ENCODE measurements around the gene MVB12B. TPM values are rescaled to one million over a fixed set of nuclear protein-coding genes. Genes with fewer than 3 reads are reported as not detected.

MVB12B gene
- total RNA-seq, 1 experiment from 2014 or later: not detected

GRCh38 chr9:126367616-126368015 lies 41.0 kb downstream of the MVB12B start:
- no peaks in the 10 kb centered on the region for H3K36me3 ChIP-seq (ENCODE audit: insufficient read depth, low read length)
- H3K27me3 ChIP-seq (ENCODE audit: low read length): no peaks in the 10 kb centered on the region
- no peak for DNase-seq
- H3K27ac ChIP-seq (ENCODE audit: low read length): no peak overlapping the region
- H3K9ac ChIP-seq (ENCODE audit: low read length): no peak overlapping the region
- no peak overlapping the region for H3K4me3 ChIP-seq (ENCODE audit: low read length)
- no peaks in the 10 kb centered on the region for H3K9me3 ChIP-seq (ENCODE audit: low read length)
- H3K4me1 ChIP-seq (ENCODE audit: low read length): no peaks in the 10 kb centered on the region
- no peaks in the 10 kb centered on the region for H3K79me2 ChIP-seq (ENCODE audit: low read length)
- H3K9me2 ChIP-seq (replicated peaks; ENCODE audit: insufficient read depth, low read length): no peaks in the 10 kb centered on the region
- no peak overlapping the region for H2AFZ ChIP-seq (ENCODE audit: low read length)
- H3K4me2 ChIP-seq (ENCODE audit: low read depth, low read length, poor library complexity, severe bottlenecking): no peak overlapping the region
- no peaks in the 10 kb centered on the region for H4K20me1 ChIP-seq (ENCODE audit: insufficient read depth, low read depth, low read length)

DNA sequence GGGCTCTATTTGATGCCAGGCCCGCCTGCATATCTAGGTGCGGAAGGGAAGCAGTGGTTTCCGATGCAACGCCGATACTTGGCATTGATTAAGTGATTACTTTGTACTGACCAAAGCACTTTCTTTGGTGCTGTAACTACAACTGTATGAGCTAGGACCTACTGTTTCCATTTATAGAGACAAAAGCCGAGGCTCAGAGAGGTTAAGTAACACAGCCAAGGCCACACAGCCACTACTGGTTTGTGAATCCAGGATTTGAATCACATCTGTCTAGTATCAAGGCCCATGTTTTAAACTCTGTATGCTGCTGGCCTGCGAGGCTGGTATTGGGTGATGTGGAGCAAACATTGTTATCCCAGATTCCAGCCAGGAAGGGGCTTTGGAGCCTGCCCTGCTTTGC lies 41.4 kb downstream of the MVB12B start:
- H3K27ac ChIP-seq (ENCODE audit: low read length): no peak overlapping the region
- no peak overlapping the region for H2AFZ ChIP-seq (ENCODE audit: low read length)
- no peaks in the 10 kb centered on the region for H4K20me1 ChIP-seq (ENCODE audit: insufficient read depth, low read depth, low read length)

GRCh38 chr9:126371007-126371870 lies 44.6 kb downstream of the MVB12B start:
- no peaks in the 10 kb centered on the region for H3K27me3 ChIP-seq (ENCODE audit: low read length)
- no peaks in the 10 kb centered on the region for H3K9me3 ChIP-seq (ENCODE audit: low read length)
- no peak for DNase-seq
- no peaks in the 10 kb centered on the region for H3K36me3 ChIP-seq (ENCODE audit: insufficient read depth, low read length)
- no peak overlapping the region for H3K4me2 ChIP-seq (ENCODE audit: low read depth, low read length, poor library complexity, severe bottlenecking)
- H3K9ac ChIP-seq (ENCODE audit: low read length): no peak overlapping the region
- no peaks in the 10 kb centered on the region for H3K4me1 ChIP-seq (ENCODE audit: low read length)
- H2AFZ ChIP-seq (ENCODE audit: low read length): no peak overlapping the region
- no peaks in the 10 kb centered on the region for H3K9me2 ChIP-seq (replicated peaks; ENCODE audit: insufficient read depth, low read length)
- no peak overlapping the region for H3K27ac ChIP-seq (ENCODE audit: low read length)
- no peaks in the 10 kb centered on the region for H4K20me1 ChIP-seq (ENCODE audit: insufficient read depth, low read depth, low read length)
- no peak overlapping the region for H3K4me3 ChIP-seq (ENCODE audit: low read length)
- H3K79me2 ChIP-seq (ENCODE audit: low read length): no peaks in the 10 kb centered on the region

More for the DNA sequence above, 41.4 kb downstream of the MVB12B start:
- Histone ChIP-seq H3K4me2 (ENCODE audit: low read depth, low read length, poor library complexity, severe bottlenecking) (no peak overlapping the region), H3K4me3 (ENCODE audit: low read length) (no peak overlapping the region), H3K9ac (ENCODE audit: low read length) (no peak overlapping the region), H3K9me3 (ENCODE audit: low read length) (no peaks in the 10 kb centered on the region), H3K9me2 (replicated peaks; ENCODE audit: insufficient read depth, low read length) (no peaks in the 10 kb centered on the region), H3K27me3 (ENCODE audit: low read length) (no peaks in the 10 kb centered on the region), H3K36me3 (ENCODE audit: insufficient read depth, low read length) (no peaks in the 10 kb centered on the region), H3K79me2 (ENCODE audit: low read length) (no peaks in the 10 kb centered on the region), H3K4me1 (ENCODE audit: low read length) (no peaks in the 10 kb centered on the region)
- DNase-seq: no peak

DNA sequence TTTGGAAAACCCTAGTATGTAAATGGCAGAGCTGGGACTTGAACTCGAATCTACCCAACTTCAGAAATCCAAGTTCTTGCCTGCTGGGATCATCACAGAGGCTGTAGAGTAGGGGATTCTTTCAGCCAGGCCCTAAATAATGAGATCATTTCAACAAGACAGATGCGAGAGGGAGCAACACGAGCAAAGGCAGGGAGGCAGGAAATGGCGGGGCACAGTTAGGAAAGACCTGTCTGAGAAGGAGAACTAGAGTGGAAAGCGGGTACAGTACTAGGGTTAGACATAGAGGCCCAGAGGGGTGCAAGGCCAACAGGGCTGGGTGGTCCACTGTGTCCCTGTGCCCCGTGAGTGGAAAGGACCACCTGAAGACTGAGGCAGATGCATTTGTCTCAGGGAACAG lies 46.1 kb downstream of the MVB12B start:
- no peak overlapping the region for H3K4me3 ChIP-seq (ENCODE audit: low read length)
- H3K4me1 ChIP-seq (ENCODE audit: low read length): no peaks in the 10 kb centered on the region
- no peaks in the 10 kb centered on the region for H3K9me3 ChIP-seq (ENCODE audit: low read length)
- no peaks in the 10 kb centered on the region for H3K9me2 ChIP-seq (replicated peaks; ENCODE audit: insufficient read depth, low read length)
- no peak overlapping the region for H3K4me2 ChIP-seq (ENCODE audit: low read depth, low read length, poor library complexity, severe bottlenecking)
- H2AFZ ChIP-seq (ENCODE audit: low read length): no peak overlapping the region
- H3K36me3 ChIP-seq (ENCODE audit: insufficient read depth, low read length): no peaks in the 10 kb centered on the region
- DNase-seq: no peak
- no peaks in the 10 kb centered on the region for H3K27me3 ChIP-seq (ENCODE audit: low read length)
- H4K20me1 ChIP-seq (ENCODE audit: insufficient read depth, low read depth, low read length): no peaks in the 10 kb centered on the region
- no peaks in the 10 kb centered on the region for H3K79me2 ChIP-seq (ENCODE audit: low read length)
- no peak overlapping the region for H3K27ac ChIP-seq (ENCODE audit: low read length)
- H3K9ac ChIP-seq (ENCODE audit: low read length): no peak overlapping the region

- Histone ChIP-seq H3K9me2 (replicated peaks; ENCODE audit: insufficient read depth, low read length) (no peaks in the 10 kb centered on the region), H3K79me2 (ENCODE audit: low read length) (no peaks in the 10 kb centered on the region), H4K20me1 (ENCODE audit: insufficient read depth, low read depth, low read length) (no peaks in the 10 kb centered on the region), H3K4me3 (ENCODE audit: low read length) (no peak overlapping the region), H3K36me3 (ENCODE audit: insufficient read depth, low read length) (no peaks in the 10 kb centered on the region), H3K4me2 (ENCODE audit: low read depth, low read length, poor library complexity, severe bottlenecking) (no peak overlapping the region), H3K9ac (ENCODE audit: low read length) (no peak overlapping the region), H3K27me3 (ENCODE audit: low read length) (no peaks in the 10 kb centered on the region), H3K9me3 (ENCODE audit: low read length) (no peaks in the 10 kb centered on the region), H2AFZ (ENCODE audit: low read length) (no peak overlapping the region), H3K27ac (ENCODE audit: low read length) (no peak overlapping the region), H3K4me1 (ENCODE audit: low read length) (no peaks in the 10 kb centered on the region)
- no peak for DNase-seq
These were observed 46.6 kb downstream of the MVB12B start for GRCh38 chr9:126373241-126373640.

- no peaks in the 10 kb centered on the region for H3K27me3 ChIP-seq (ENCODE audit: low read length)
- H3K9ac ChIP-seq (ENCODE audit: low read length): no peak overlapping the region
- H3K79me2 ChIP-seq (ENCODE audit: low read length): no peaks in the 10 kb centered on the region
- DNase-seq: no peak
- no peak overlapping the region for H2AFZ ChIP-seq (ENCODE audit: low read length)
- no peak overlapping the region for H3K27ac ChIP-seq (ENCODE audit: low read length)
- H3K9me2 ChIP-seq (replicated peaks; ENCODE audit: insufficient read depth, low read length): no peaks in the 10 kb centered on the region
- H4K20me1 ChIP-seq (ENCODE audit: insufficient read depth, low read depth, low read length): no peaks in the 10 kb centered on the region
- no peak overlapping the region for H3K4me2 ChIP-seq (ENCODE audit: low read depth, low read length, poor library complexity, severe bottlenecking)
- no peaks in the 10 kb centered on the region for H3K9me3 ChIP-seq (ENCODE audit: low read length)
- H3K4me1 ChIP-seq (ENCODE audit: low read length): no peaks in the 10 kb centered on the region
- H3K36me3 ChIP-seq (ENCODE audit: insufficient read depth, low read length): no peaks in the 10 kb centered on the region
- no peak overlapping the region for H3K4me3 ChIP-seq (ENCODE audit: low read length)
These were observed 47.7 kb downstream of the MVB12B start for GRCh38 chr9:126374366-126374781.

GRCh38 chr9:126375386-126375785 lies 48.8 kb downstream of the MVB12B start:
- DNase-seq: no peak
- no peaks in the 10 kb centered on the region for H3K4me1 ChIP-seq (ENCODE audit: low read length)
- no peaks in the 10 kb centered on the region for H3K27me3 ChIP-seq (ENCODE audit: low read length)
- no peak overlapping the region for H2AFZ ChIP-seq (ENCODE audit: low read length)
- no peak overlapping the region for H3K4me2 ChIP-seq (ENCODE audit: low read depth, low read length, poor library complexity, severe bottlenecking)
- H3K79me2 ChIP-seq (ENCODE audit: low read length): no peaks in the 10 kb centered on the region
- H3K4me3 ChIP-seq (ENCODE audit: low read length): no peak overlapping the region
- H3K27ac ChIP-seq (ENCODE audit: low read length): no peak overlapping the region
- H3K36me3 ChIP-seq (ENCODE audit: insufficient read depth, low read length): no peaks in the 10 kb centered on the region
- no peaks in the 10 kb centered on the region for H3K9me2 ChIP-seq (replicated peaks; ENCODE audit: insufficient read depth, low read length)
- H4K20me1 ChIP-seq (ENCODE audit: insufficient read depth, low read depth, low read length): no peaks in the 10 kb centered on the region
- H3K9ac ChIP-seq (ENCODE audit: low read length): no peak overlapping the region
- no peaks in the 10 kb centered on the region for H3K9me3 ChIP-seq (ENCODE audit: low read length)

DNA sequence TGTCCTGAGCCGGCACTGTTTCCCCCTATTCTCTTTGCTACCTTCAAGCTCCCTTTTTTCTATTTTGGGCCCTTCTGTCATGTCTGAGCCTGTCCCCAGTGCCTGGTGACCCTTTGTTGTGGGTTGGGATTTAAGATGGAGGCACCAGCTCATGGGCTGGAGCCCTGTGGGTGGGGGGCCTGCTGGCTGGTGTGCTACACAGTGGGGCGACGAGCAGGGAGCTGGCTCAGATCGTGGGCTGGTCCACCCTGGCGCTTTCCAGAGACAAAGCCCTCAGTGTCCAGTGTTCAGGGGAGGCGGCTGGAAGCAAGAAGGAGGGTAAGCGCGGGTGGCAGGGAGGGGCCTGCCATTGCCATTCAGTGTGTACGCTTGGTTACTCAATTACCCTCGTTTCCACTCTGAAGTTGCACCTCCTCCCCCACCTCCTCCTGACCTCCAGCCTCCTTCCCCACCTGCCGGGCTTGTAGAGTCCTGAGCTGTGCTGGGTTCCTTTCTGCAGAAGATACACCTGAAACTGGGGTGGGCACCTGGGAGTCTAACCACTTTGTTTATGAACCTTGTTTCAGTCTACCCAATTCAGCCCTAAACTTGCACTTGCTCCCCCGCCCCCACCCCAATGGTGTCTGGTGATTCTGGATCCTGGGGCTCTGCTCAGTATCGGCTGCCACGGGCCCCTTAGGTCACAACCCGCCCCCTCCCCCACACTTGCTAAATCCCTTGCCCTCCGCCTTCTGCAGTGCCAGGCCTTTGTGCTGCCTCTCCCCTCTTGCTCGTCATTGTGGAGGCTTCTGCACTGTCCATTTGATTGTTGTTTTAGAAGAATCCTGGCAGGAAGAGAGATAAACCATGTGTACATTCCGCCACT lies 49.9 kb downstream of the MVB12B start:
- no peak overlapping the region for H3K4me3 ChIP-seq (ENCODE audit: low read length)
- DNase-seq: no peak
- no peaks in the 10 kb centered on the region for H3K36me3 ChIP-seq (ENCODE audit: insufficient read depth, low read length)
- H3K4me1 ChIP-seq (ENCODE audit: low read length): no peaks in the 10 kb centered on the region
- no peak overlapping the region for H2AFZ ChIP-seq (ENCODE audit: low read length)
- H4K20me1 ChIP-seq (ENCODE audit: insufficient read depth, low read depth, low read length): no peaks in the 10 kb centered on the region
- no peak overlapping the region for H3K9ac ChIP-seq (ENCODE audit: low read length)
- H3K27me3 ChIP-seq (ENCODE audit: low read length): no peaks in the 10 kb centered on the region
- no peak overlapping the region for H3K4me2 ChIP-seq (ENCODE audit: low read depth, low read length, poor library complexity, severe bottlenecking)
- no peaks in the 10 kb centered on the region for H3K9me2 ChIP-seq (replicated peaks; ENCODE audit: insufficient read depth, low read length)
- H3K79me2 ChIP-seq (ENCODE audit: low read length): no peaks in the 10 kb centered on the region
- H3K27ac ChIP-seq (ENCODE audit: low read length): no peak overlapping the region
- no peaks in the 10 kb centered on the region for H3K9me3 ChIP-seq (ENCODE audit: low read length)

All from Karpas-422 (cell line).